PFSK-1 (cell line): ENCODE results near the gene KSR1.

Source experiments
- POLR2AphosphoS5 ChIP-seq: IDR thresholded peaks from 2 replicates; pipeline ENCODE4 v1.6.1; 2012; ENCODE audit warnings: low read depth, mild to moderate bottlenecking, control low read depth, low read length, moderate library complexity
- REST ChIP-seq, 2 experiments: IDR thresholded peaks; 2 replicates each; pipeline versions ENCODE4 v1.6.1 to v1.8.0; 2011 to 2012; ENCODE audit warnings: low read depth in 2 of 2, low read length in 2 of 2, control low read depth in 1 of 2, inconsistent platforms in 1 of 2, mild to moderate bottlenecking in 1 of 2, moderate library complexity in 1 of 2; ENCODE audit not compliant: insufficient read depth in 1 of 2
- SIN3A ChIP-seq: IDR thresholded peaks from 2 replicates; pipeline ENCODE4 v1.6.1; 2012; ENCODE audit warnings: mild to moderate bottlenecking, low read length, moderate library complexity, borderline replicate concordance; ENCODE audit not compliant: insufficient read depth
- TAF1 ChIP-seq: IDR thresholded peaks from 2 replicates; pipeline ENCODE4 v1.6.1; 2012; ENCODE audit warnings: low read length, control low read depth, borderline replicate concordance; ENCODE audit not compliant: insufficient read depth

- TF ChIP-seq POLR2AphosphoS5, result no peak
- no peak for TF ChIP-seq REST (IDR thresholded peaks at IDR 0.05; ENCODE audit: insufficient read depth in 1 of 2, low read depth in 2 of 2, low read length in 2 of 2)
- TF ChIP-seq SIN3A, result no peak
- TF ChIP-seq TAF1, result no peak
Measured at GRCh38 chr17:27466376-27466742, 10.1 kb downstream of the KSR1 start.
